Measurements from ENCODE around the gene E2F3. TPM values are rescaled to one million over a fixed set of nuclear protein-coding genes. Genes with fewer than 3 reads are reported as not detected.

The E2F3 gene
- polyA plus RNA-seq, 3 donors = 7.5 to 14.6 (median 8.9) TPM

DNA sequence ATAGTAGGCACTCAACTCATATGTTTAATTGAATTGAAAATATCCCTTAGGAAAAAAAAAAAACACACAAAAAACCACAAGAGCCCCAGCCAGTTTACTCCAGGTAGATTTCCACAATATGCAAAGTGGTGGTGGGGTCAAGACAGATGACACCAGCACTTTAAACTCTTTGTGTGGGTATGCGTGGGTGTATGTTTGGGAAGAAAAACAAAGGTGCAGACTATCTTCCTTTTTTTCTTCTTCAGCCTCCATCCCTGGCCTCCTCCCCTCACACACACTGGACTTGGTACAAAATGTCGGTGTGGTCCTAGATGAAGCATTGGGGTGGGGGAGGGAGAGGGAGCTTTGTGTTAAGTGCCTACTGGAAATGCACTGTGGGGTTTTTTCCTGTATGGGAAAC lies 90.4 kb downstream of the E2F3 start:
- no peaks in the 10 kb centered on the region for H3K27me3 ChIP-seq (ENCODE audit: control insufficient read depth in 2 of 2, insufficient read depth in 2 of 2, low read length in 2 of 2)
- no peaks in the 10 kb centered on the region for H4K20me1 ChIP-seq (ENCODE audit: insufficient read depth, low read length)
- Mint-ChIP-seq H3K4me1 (peaks cover 3% of the 10 kb centered on the region), H3K36me3 (peaks cover 45 to 60% of the 10 kb centered on the region in 2 donors), H3K27ac (peak overlapping the region in 2 of 7 donors; percentile 9 to 53), H3K9me3 (no peaks in the 10 kb centered on the region), H3K27me3 (ENCODE audit: low read depth in 3 of 3) (no peaks in the 10 kb centered on the region), H3K4me3 (no peak overlapping the region)
- H3K9ac ChIP-seq (ENCODE audit: insufficient read depth, low read length, poor library complexity, severe bottlenecking) = no peak overlapping the region
- no CpG with 5 or more reads among the region's 2 CpGs for WGBS (ENCODE audit: insufficient coverage)
- TF ChIP-seq, protein P1, sequence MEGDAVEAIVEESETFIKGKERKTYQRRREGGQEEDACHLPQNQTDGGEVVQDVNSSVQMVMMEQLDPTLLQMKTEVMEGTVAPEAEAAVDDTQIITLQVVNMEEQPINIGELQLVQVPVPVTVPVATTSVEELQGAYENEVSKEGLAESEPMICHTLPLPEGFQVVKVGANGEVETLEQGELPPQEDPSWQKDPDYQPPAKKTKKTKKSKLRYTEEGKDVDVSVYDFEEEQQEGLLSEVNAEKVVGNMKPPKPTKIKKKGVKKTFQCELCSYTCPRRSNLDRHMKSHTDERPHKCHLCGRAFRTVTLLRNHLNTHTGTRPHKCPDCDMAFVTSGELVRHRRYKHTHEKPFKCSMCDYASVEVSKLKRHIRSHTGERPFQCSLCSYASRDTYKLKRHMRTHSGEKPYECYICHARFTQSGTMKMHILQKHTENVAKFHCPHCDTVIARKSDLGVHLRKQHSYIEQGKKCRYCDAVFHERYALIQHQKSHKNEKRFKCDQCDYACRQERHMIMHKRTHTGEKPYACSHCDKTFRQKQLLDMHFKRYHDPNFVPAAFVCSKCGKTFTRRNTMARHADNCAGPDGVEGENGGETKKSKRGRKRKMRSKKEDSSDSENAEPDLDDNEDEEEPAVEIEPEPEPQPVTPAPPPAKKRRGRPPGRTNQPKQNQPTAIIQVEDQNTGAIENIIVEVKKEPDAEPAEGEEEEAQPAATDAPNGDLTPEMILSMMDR (IDR thresholded peaks at IDR 0.05) = no peak
- no peaks in the 10 kb centered on the region for H3K9me3 ChIP-seq (replicated peaks in 1 of 2; ENCODE audit: control insufficient read depth in 1 of 2, insufficient read depth in 1 of 2, low read length in 2 of 2)
- DNase-seq = no peak
- H3K4me2 ChIP-seq (replicated peaks; ENCODE audit: extremely low read depth, low read length, poor library complexity, severe bottlenecking) = no peak overlapping the region
- H3K4me1 ChIP-seq (ENCODE audit: control insufficient read depth in 1 of 2, insufficient read depth in 2 of 2, low read length in 2 of 2) = peaks cover 1 to 2% of the 10 kb centered on the region in 2 donors
- peaks cover 45 to 58% of the 10 kb centered on the region in 2 donors for H3K36me3 ChIP-seq (replicated peaks in 1 of 2; ENCODE audit: control insufficient read depth in 1 of 2, insufficient read depth in 2 of 2, low read length in 2 of 2)
- H2AFZ ChIP-seq (ENCODE audit: insufficient read depth, low read depth, low read length, poor library complexity, severe bottlenecking) = no peak overlapping the region
- H3K27ac ChIP-seq (ENCODE audit: low read depth in 1 of 2, low read length in 2 of 2) = peak overlapping the region in 1 of 2 donors; percentile 20
- H3K79me2 ChIP-seq (ENCODE audit: insufficient read depth, low read length) = peaks cover 17% of the 10 kb centered on the region
- intact Hi-C loops (cut with micrococcal nuclease) = no loop called here
- H3K4me3 ChIP-seq (replicated peaks in 1 of 3; ENCODE audit: low read depth in 2 of 3, low read length in 3 of 3) = no peak overlapping the region

DNA sequence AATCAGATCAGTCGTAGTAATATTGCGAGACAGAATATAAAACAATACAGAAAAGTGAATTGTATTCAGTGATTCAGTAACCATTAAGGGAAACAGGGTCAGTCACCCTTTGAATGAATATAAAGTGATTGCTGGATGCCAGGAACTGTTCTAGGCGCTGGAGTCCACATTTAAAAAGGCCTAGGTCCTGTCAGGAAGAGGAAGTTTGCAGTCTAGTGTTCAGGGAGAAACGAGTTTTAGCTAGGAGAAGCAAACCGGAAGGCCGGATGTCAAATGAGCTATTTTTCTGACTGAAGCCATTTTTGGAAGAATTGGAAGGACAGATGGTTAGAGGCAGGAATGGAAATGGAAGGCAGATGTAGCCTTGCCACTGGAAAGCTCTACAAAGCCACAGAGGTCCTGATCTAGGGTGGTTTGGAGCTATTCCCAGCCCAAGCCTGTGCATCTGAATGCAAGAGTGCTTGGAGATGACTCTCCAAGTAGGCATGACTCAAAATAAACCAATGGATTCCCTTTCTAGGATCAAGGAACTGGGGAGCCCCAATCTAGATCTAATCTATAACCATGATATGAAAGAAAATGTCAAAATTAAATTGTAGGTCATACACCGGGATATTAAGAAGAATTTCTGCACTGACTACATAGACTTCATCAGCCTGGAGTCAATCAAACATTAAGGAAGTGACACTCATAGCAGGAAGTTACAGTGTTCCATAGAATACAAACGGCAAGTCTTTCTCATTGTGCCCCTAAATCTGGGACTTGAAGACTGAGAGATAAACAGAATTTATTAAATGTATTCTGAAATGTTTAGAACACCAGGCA lies 95.7 kb downstream of the E2F3 start:
- H3K4me1 ChIP-seq (ENCODE audit: control insufficient read depth in 1 of 2, insufficient read depth in 2 of 2, low read length in 2 of 2) = peaks cover 37 to 38% of the 10 kb centered on the region in 2 donors
- intact Hi-C loops (cut with micrococcal nuclease) = no loop called here
- peaks cover 40% of the 10 kb centered on the region for H3K4me1 Mint-ChIP-seq
- no peaks in the 10 kb centered on the region for H3K27me3 ChIP-seq (ENCODE audit: control insufficient read depth in 2 of 2, insufficient read depth in 2 of 2, low read length in 2 of 2)
- no peaks in the 10 kb centered on the region for H3K9me3 ChIP-seq (replicated peaks in 1 of 2; ENCODE audit: control insufficient read depth in 1 of 2, insufficient read depth in 1 of 2, low read length in 2 of 2)
- TF ChIP-seq, protein P1 (IDR thresholded peaks at IDR 0.05) = no peak
- peak overlapping the region in 1 of 3 experiments; percentile 41 for H3K4me3 ChIP-seq (replicated peaks in 1 of 3; ENCODE audit: low read depth in 2 of 3, low read length in 3 of 3)
- no peak overlapping the region for H3K9ac ChIP-seq (ENCODE audit: insufficient read depth, low read length, poor library complexity, severe bottlenecking)
- H3K27me3 Mint-ChIP-seq (ENCODE audit: low read depth in 3 of 3) = no peaks in the 10 kb centered on the region
- DNase-seq = peak in 2 of 3 donors; percentile 15 to 39
- WGBS (ENCODE audit: insufficient coverage) = 68% methylated on average over 5 of the region's 8 CpGs
- peak overlapping the region in 1 of 2 donors; percentile 63 for H3K27ac ChIP-seq (ENCODE audit: low read depth in 1 of 2, low read length in 2 of 2)
- H3K79me2 ChIP-seq (ENCODE audit: insufficient read depth, low read length) = no peaks in the 10 kb centered on the region
- H3K4me2 ChIP-seq (replicated peaks; ENCODE audit: extremely low read depth, low read length, poor library complexity, severe bottlenecking) = peak overlapping the region; percentile 48
- no peaks in the 10 kb centered on the region for H4K20me1 ChIP-seq (ENCODE audit: insufficient read depth, low read length)
- peaks cover 3 to 4% of the 10 kb centered on the region in 2 donors for H3K36me3 ChIP-seq (replicated peaks in 1 of 2; ENCODE audit: control insufficient read depth in 1 of 2, insufficient read depth in 2 of 2, low read length in 2 of 2)
- H3K27ac Mint-ChIP-seq = peak overlapping the region in 6 of 7 donors; percentile 50 to 89 (median 70)
- H3K36me3 Mint-ChIP-seq = peaks cover 5 to 7% of the 10 kb centered on the region in 2 donors
- H3K4me3 Mint-ChIP-seq = peak overlapping the region; percentile 18 to 75
- H3K9me3 Mint-ChIP-seq = no peaks in the 10 kb centered on the region
- peak overlapping the region; percentile 20 for H2AFZ ChIP-seq (ENCODE audit: insufficient read depth, low read depth, low read length, poor library complexity, severe bottlenecking)

Data from CD14-positive monocyte (primary cell).